IPS DF 6.9 (cell line): Measurements from ENCODE around the gene CTBS.

Experiments
- DNase-seq: peaks from one replicate; pipeline ENCODE4 v3.0.0-alpha.2; 2013; ENCODE audit warnings: low read depth, low spot score
- H3K27ac ChIP-seq: one replicate; pipeline ENCODE4 v1.5.1; 2013; ENCODE audit warnings: low read length, control low read depth
- H3K27me3 ChIP-seq: 2 replicates; pipeline ENCODE4 v1.6.1; 2013; ENCODE audit warnings: mild to moderate bottlenecking, low read length; ENCODE audit not compliant: control insufficient read depth, insufficient read depth
- H3K36me3 ChIP-seq: 2 replicates; pipeline ENCODE4 v1.6.1; 2013; ENCODE audit warnings: low read length; ENCODE audit not compliant: control insufficient read depth, insufficient read depth
- H3K4me1 ChIP-seq: 2 replicates; pipeline ENCODE4 v1.6.1; 2013; ENCODE audit warnings: low read length; ENCODE audit not compliant: control insufficient read depth, insufficient read depth
- H3K4me3 ChIP-seq: 2 replicates; pipeline ENCODE4 v1.5.1; 2013; ENCODE audit warnings: mild to moderate bottlenecking, low read length
- H3K9me3 ChIP-seq: 2 replicates; pipeline ENCODE4 v1.6.1; 2013; ENCODE audit warnings: low read length, inconsistent platforms; ENCODE audit not compliant: control insufficient read depth, insufficient read depth
- WGBS: extraction: QIAGEN DNeasy Blood & Tissue Kit; methylation state at CpG from one replicate; pipeline ENCODE4 v1.1.7; 2013; ENCODE audit warnings: mixed read lengths, missing lambda C conversion rate; ENCODE audit not compliant: insufficient read length, insufficient coverage; 5-methylcytosine and 5-hydroxymethylcytosine counted together

The CTBS gene

GRCh38 chr1:84573967-84574842, at the start of gene CTBS:
Gene CTBS (minus strand): TSS chr1:84574440. CDS start chr1:84574415, 25 bp downstream.
- WGBS = no CpG with 5 or more reads among the region's 67 CpGs
- H3K27me3 ChIP-seq = no peaks in the 10 kb centered on the region
- peaks cover 3% of the 10 kb centered on the region; the same call in 1 of the 2 replicates for H3K4me1 ChIP-seq
- peak; percentile 60 for DNase-seq
- H3K9me3 ChIP-seq = no peaks in the 10 kb centered on the region
- no peaks in the 10 kb centered on the region; the same call in 1 of the 2 replicates for H3K36me3 ChIP-seq
- H3K27ac ChIP-seq = no peak within 1 kb of the TSS
- H3K4me3 ChIP-seq = peak within 1 kb of the TSS; percentile 74

GRCh38 chr1:84621553-84621952, 47.3 kb upstream of the CTBS start:
- Histone ChIP-seq H3K27me3 (no peaks in the 10 kb centered on the region), H3K4me1 (no peaks in the 10 kb centered on the region; the same call in 1 of the 2 replicates), H3K4me3 (no peak overlapping the region), H3K27ac (no peak overlapping the region), H3K9me3 (no peaks in the 10 kb centered on the region), H3K36me3 (no peaks in the 10 kb centered on the region)
- WGBS = no CpG with 5 or more reads among the region's 14 CpGs
- no peak for DNase-seq

- Histone ChIP-seq H3K9me3 (no peaks in the 10 kb centered on the region), H3K4me1 (no peaks in the 10 kb centered on the region; the same call in 1 of the 2 replicates), H3K27ac (no peak overlapping the region), H3K36me3 (no peaks in the 10 kb centered on the region), H3K4me3 (peak overlapping the region; percentile 55; the same call in 1 of the 2 replicates), H3K27me3 (no peaks in the 10 kb centered on the region)
- no CpG with 5 or more reads among the region's 46 CpGs for WGBS
- peak; percentile 33 for DNase-seq
Measured at GRCh38 chr1:84620720-84621313, 46.6 kb upstream of the CTBS start.

DNA sequence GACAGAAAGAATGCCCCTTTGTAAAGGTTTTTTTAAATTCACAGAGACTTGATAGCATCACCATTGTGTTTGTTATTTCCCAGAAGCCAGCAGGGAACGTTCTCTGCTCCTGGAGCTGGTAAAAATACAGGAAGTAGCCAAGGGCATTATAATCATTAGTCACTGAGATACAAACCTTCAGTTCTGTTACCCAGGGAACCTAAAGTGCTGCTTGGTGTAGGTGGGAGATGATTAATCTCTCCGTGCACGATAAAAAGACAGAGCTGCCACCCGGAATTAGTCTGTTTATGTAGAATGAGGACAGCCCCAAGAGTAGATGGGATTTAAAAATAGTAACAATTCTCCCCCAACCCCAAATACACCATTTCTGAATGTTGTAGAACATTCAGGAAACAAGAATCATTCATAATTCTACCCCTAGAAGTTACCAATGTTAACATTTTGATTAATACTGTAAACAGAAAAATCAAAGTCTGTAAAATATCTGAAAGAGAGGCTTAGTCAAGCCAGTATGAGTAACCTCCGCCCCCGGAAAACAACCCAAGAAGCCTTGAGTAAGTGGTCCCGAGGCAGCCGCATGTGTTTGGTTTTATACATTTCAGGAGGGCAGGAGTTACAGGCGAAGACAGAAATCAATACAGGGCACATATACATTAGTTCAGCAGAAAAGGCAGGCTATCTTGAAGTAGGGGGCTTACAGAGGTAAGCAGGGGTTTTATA, 45.3 kb upstream of the CTBS start:
- no peak overlapping the region for H3K4me3 ChIP-seq

GRCh38 chr1:84617349-84617748, 43.1 kb upstream of the CTBS start:
- no peaks in the 10 kb centered on the region for H3K36me3 ChIP-seq
- H3K9me3 ChIP-seq = no peaks in the 10 kb centered on the region
- H3K27ac ChIP-seq = no peak overlapping the region
- H3K4me3 ChIP-seq = no peak overlapping the region
- no peak for DNase-seq
- H3K27me3 ChIP-seq = no peaks in the 10 kb centered on the region
- no CpG with 5 or more reads among the region's 2 CpGs for WGBS
- no peaks in the 10 kb centered on the region; the same call in 1 of the 2 replicates for H3K4me1 ChIP-seq

More for the DNA sequence above, 45.3 kb upstream of the CTBS start:
- no peak for DNase-seq
- no peaks in the 10 kb centered on the region for H3K9me3 ChIP-seq
- H3K36me3 ChIP-seq = no peaks in the 10 kb centered on the region
- H3K4me1 ChIP-seq = no peaks in the 10 kb centered on the region; the same call in 1 of the 2 replicates
- no peak overlapping the region for H3K27ac ChIP-seq
- H3K27me3 ChIP-seq = no peaks in the 10 kb centered on the region
- no CpG with 5 or more reads among the region's 9 CpGs for WGBS

DNA sequence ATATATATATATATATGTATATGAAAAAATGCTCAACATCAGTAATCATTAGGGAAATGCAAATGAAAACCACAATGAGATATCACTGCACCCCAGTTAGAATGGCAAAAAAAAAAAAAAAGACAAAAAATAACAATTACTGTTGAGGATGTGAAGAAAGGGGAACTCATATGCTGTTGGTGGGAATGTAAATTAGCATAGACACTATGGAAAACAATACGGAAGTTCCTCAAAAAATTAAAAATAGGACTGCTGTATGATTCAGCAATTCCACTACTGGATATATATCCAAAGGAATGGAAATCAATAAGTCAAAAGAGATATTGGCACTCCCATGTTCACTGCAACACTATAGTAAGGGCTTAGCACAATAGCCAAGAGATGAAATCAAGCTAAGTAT, 41.5 kb upstream of the CTBS start:
- H3K27ac ChIP-seq = no peak overlapping the region
- H3K36me3 ChIP-seq = no peaks in the 10 kb centered on the region
- H3K4me1 ChIP-seq = no peaks in the 10 kb centered on the region; the same call in 1 of the 2 replicates
- no peaks in the 10 kb centered on the region for H3K27me3 ChIP-seq
- no peak for DNase-seq
- no CpG with 5 or more reads among the region's 1 CpG for WGBS
- no peaks in the 10 kb centered on the region for H3K9me3 ChIP-seq
- no peak overlapping the region for H3K4me3 ChIP-seq

DNA sequence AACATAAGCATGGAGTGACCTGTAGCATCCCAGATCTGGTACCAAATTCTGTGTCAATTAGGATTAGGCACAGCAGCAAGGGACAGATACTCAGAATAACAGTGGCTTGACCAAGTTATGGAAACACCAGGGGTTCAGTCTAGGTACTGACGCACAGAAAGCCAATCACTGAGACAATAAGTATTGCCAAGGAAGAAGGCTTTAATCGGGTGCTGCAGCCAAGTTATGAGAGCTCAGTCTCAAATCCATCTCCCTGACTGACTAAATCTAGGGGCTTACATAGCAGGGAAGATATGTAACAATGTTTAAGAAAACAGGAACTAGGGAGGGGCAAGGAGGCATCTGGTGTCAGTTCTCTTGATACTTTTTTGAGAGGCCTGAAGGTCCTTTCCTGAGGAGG, 39.6 kb upstream of the CTBS start:
- no peak for DNase-seq
- no peaks in the 10 kb centered on the region for H3K27me3 ChIP-seq
- no peak overlapping the region for H3K4me3 ChIP-seq
- no peaks in the 10 kb centered on the region for H3K4me1 ChIP-seq
- no peaks in the 10 kb centered on the region for H3K9me3 ChIP-seq
- no CpG with 5 or more reads among the region's 2 CpGs for WGBS
- H3K27ac ChIP-seq = no peak overlapping the region
- no peaks in the 10 kb centered on the region for H3K36me3 ChIP-seq

GRCh38 chr1:84613026-84613425, 38.8 kb upstream of the CTBS start:
- no peak overlapping the region for H3K4me3 ChIP-seq
- no CpG with 5 or more reads among the region's 2 CpGs for WGBS
- no peak for DNase-seq
- no peaks in the 10 kb centered on the region for H3K9me3 ChIP-seq
- no peak overlapping the region for H3K27ac ChIP-seq
- no peaks in the 10 kb centered on the region for H3K4me1 ChIP-seq
- H3K36me3 ChIP-seq = no peaks in the 10 kb centered on the region
- H3K27me3 ChIP-seq = no peaks in the 10 kb centered on the region

DNA sequence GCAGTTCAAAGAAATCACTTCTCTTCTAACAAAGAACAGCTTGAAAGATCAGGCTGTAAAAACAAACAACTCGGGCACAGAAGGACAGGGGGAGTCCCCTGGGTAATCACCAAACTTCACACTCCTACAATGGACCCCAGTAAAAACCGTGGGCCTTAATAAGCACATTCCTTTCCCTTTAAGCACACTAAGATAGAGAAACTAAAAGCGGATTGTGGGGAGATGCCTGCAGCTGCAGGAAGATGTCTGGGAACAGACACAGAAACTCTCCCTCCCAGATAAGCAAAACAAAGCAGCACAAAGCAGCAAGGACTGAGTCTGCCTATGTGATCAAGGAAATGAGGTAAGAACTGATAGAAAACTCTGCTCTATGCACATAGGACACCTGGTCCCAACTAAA, 37.6 kb upstream of the CTBS start:
- Histone ChIP-seq H3K27me3 (no peaks in the 10 kb centered on the region), H3K4me3 (no peak overlapping the region), H3K36me3 (no peaks in the 10 kb centered on the region), H3K4me1 (no peaks in the 10 kb centered on the region), H3K9me3 (no peaks in the 10 kb centered on the region), H3K27ac (no peak overlapping the region)
- WGBS = no CpG with 5 or more reads among the region's 3 CpGs
- DNase-seq = no peak

DNA sequence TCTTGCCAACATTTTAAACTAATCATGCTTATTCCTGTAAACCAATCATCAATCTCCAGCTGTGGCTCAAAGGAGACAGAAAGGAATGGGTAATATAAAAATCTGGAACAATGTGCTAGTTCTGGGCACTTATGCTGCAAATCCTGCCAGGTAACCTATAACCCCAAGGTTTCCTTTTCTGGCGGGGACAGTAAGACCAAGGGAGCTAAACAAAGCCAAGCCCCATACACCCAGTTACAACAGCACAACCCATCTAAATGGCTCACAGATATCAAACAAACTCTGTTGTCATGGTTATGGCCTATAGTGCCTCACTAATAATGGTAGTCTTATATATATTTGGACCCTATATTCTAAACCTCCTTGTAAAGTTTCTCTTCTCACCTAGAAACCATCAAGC, 36.9 kb upstream of the CTBS start:
- Histone ChIP-seq H3K27ac (no peak overlapping the region), H3K27me3 (no peaks in the 10 kb centered on the region), H3K36me3 (no peaks in the 10 kb centered on the region), H3K4me3 (no peak overlapping the region), H3K9me3 (no peaks in the 10 kb centered on the region), H3K4me1 (no peaks in the 10 kb centered on the region)
- DNase-seq = no peak
- no CpG with 5 or more reads among the region's 1 CpG for WGBS
